Hematopoietic multipotent progenitor cell treated with erythropoietin and hydrocortisone succinate and interleukin-3 and kit ligand, for 4 days (in vitro differentiated cells): Measurements from ENCODE around the gene SLAMF1.
A peak's percentile ranks its signal among the peaks of the same experiment; 100 is the strongest.

Source experiments
- DNase-seq: peaks from one replicate; pipeline ENCODE4 v3.0.0-alpha.2; 2015

The SLAMF1 gene

GRCh38 chr1:160622501-160623226 is 24.2 kb downstream of the SLAMF1 start:
- DNase-seq, result peak; percentile 59

- no peak for DNase-seq
Measured at GRCh38 chr1:160621633-160622413, 25.0 kb downstream of the SLAMF1 start.

GRCh38 chr1:160620942-160621632 is 25.8 kb downstream of the SLAMF1 start:
- DNase-seq, result no peak

- DNase-seq, result no peak
Measured at GRCh38 chr1:160619742-160620277, 27.0 kb downstream of the SLAMF1 start.

- peak; percentile 59 for DNase-seq
Measured at GRCh38 chr1:160618763-160619274, 28.0 kb downstream of the SLAMF1 start.

- DNase-seq, result no peak
Measured at GRCh38 chr1:160618327-160618726, 28.5 kb downstream of the SLAMF1 start.

GRCh38 chr1:160615660-160616059 is 31.2 kb downstream of the SLAMF1 start:
- DNase-seq, result no peak

- DNase-seq, result peak; percentile 69
Measured at GRCh38 chr1:160614410-160614809, 32.4 kb downstream of the SLAMF1 start.

GRCh38 chr1:160612613-160613218 is 34.1 kb downstream of the SLAMF1 start:
- DNase-seq, result no peak

GRCh38 chr1:160610569-160611242 is 36.1 kb downstream of the SLAMF1 start:
- no peak for DNase-seq

GRCh38 chr1:160608941-160609340 is 37.9 kb downstream of the SLAMF1 start:
- no peak for DNase-seq

GRCh38 chr1:160608514-160608913 is 38.3 kb downstream of the SLAMF1 start:
- DNase-seq, result no peak

- no peak for DNase-seq
Measured at GRCh38 chr1:160608057-160608456, 38.8 kb downstream of the SLAMF1 start.

- DNase-seq, result no peak
Measured at GRCh38 chr1:160607672-160608032, 39.2 kb downstream of the SLAMF1 start.

- DNase-seq, result peak; percentile 96
Measured at GRCh38 chr1:160607011-160607671, 39.7 kb downstream of the SLAMF1 start.

- no peak for DNase-seq
Measured at GRCh38 chr1:160606611-160607010, 40.2 kb downstream of the SLAMF1 start.

GRCh38 chr1:160605792-160606479 is 40.9 kb downstream of the SLAMF1 start:
- peak; percentile 43 for DNase-seq

GRCh38 chr1:160605205-160605604 is 41.6 kb downstream of the SLAMF1 start:
- DNase-seq, result no peak

- no peak for DNase-seq
Measured at GRCh38 chr1:160597705-160598104, 49.1 kb downstream of the SLAMF1 start.

GRCh38 chr1:160597051-160597450 is 49.8 kb downstream of the SLAMF1 start:
- no peak for DNase-seq

GRCh38 chr1:160590488-160590887 is 56.4 kb downstream of the SLAMF1 start:
- DNase-seq, result no peak
